Measurements from ENCODE around the gene CDC25C. TPM values are rescaled to one million over a fixed set of nuclear protein-coding genes. Genes with fewer than 3 reads are reported as not detected.

Gene CDC25C
- total and polyA plus RNA-seq, 9 of the 15 experiments (the other 6 are each of a cell fraction or from before 2014, with no cell fraction given): 19.1 to 63.7 (median 31.9) TPM

GRCh38 chr5:138337685-138338410 is 6.2 kb upstream of the CDC25C start, which contains the start of gene FAM53C (continued):
- peak; percentile 91 for TF ChIP-seq GTF2E2 (tag; IDR thresholded peaks at IDR 0.05)
- no peak for TF ChIP-seq STAT5B (CRISPR knock-in tag; IDR thresholded peaks at IDR 0.05)
- no peak for TF ChIP-seq ZC3H8 (IDR thresholded peaks at IDR 0.05)
- TF ChIP-seq ZZZ3 (IDR thresholded peaks at IDR 0.05): no peak
- no peak for TF ChIP-seq CUX1 (CRISPR knock-in tag; IDR thresholded peaks at IDR 0.05)
- TF ChIP-seq SOX6 (IDR thresholded peaks at IDR 0.05): peak; percentile 56; the same call in 1 of the 2 replicates
- TF ChIP-seq KAT8 (IDR thresholded peaks at IDR 0.05; ENCODE audit: low read depth): no peak
- TF ChIP-seq SRSF9 (IDR thresholded peaks at IDR 0.05; ENCODE audit: borderline replicate concordance, low read depth, low read length): no peak
- peak; percentile 83 to 87 for TF ChIP-seq SIX5 (IDR thresholded peaks at IDR 0.05; ENCODE audit: borderline replicate concordance in 1 of 2, insufficient read depth in 1 of 2, low read depth in 1 of 2, low read length in 2 of 2)
- no peak for TF ChIP-seq SFPQ (IDR thresholded peaks at IDR 0.05; ENCODE audit: low read depth, low read length)
- peak; percentile 100 for TF ChIP-seq PCBP2 (IDR thresholded peaks at IDR 0.05; ENCODE audit: low read depth, low read length, poor library complexity, severe bottlenecking)
- no peak for TF ChIP-seq BRD9 (IDR thresholded peaks at IDR 0.05; ENCODE audit: low read depth, partially characterized antibody)
- TF ChIP-seq NCOA2 (IDR thresholded peaks at IDR 0.05; ENCODE audit: partially characterized antibody in 2 of 2): peak in 1 of 2 experiments; percentile 94
- TF ChIP-seq MBD1 (CRISPR knock-in tag; IDR thresholded peaks at IDR 0.05): no peak
- TF ChIP-seq TFE3 (CRISPR knock-in tag; IDR thresholded peaks at IDR 0.05): no peak
- TF ChIP-seq RUNX1 (IDR thresholded peaks at IDR 0.05; ENCODE audit: low read depth): no peak
- TF ChIP-seq MCM7 (IDR thresholded peaks at IDR 0.05): no peak
- no peak for TF ChIP-seq NFATC3 (IDR thresholded peaks at IDR 0.05)

All from K562 (cell line).